OCI-LY7 (cell line): ENCODE data around the gene COLEC12. TPM values are rescaled to one million over a fixed set of nuclear protein-coding genes. Genes with fewer than 3 reads are reported as not detected.

Experiments used
- BruUV-seq: library from RNA; stranded (reverse); fragments of 400-500 nt; replicated peaks from 2 replicates; lab custom pipeline; 2021; lab: Mats Ljungman, UMichigan
- CTCF ChIA-PET: fragments of 300-600 bp; sonication (Branson Sonifier 250); formaldehyde crosslinking; loops from one replicate; lab custom pipeline; 2022; ENCODE audit warnings: antibody characterized with exemption; ENCODE audit not compliant: unreplicated experiment; lab: Charles Lee
- POLR2A ChIA-PET: fragments of 300-600 bp; sonication (Branson Sonifier 250); formaldehyde crosslinking; loops from one replicate; lab custom pipeline; 2022; ENCODE audit warnings: antibody characterized with exemption; lab: Charles Lee
- DNase-seq: peaks from one replicate; pipeline ENCODE4 v3.0.0-alpha.2; 2015; ENCODE audit warnings: low spot score
- H2AFZ ChIP-seq: fragments of 200-600 bp; sonication (generic), shearing (Covaris generic); 2 replicates; pipeline ENCODE4 v1.6.1; 2014; ENCODE audit warnings: mild to moderate bottlenecking, antibody characterized with exemption, low read length, moderate library complexity
- H3K27ac ChIP-seq: fragments of 200-600 bp; sonication (generic); 2 replicates; pipeline ENCODE4 v1.5.1; 2014; ENCODE audit warnings: mixed run types, low read depth, mild to moderate bottlenecking, moderate library complexity, low read length, inconsistent platforms; ENCODE audit not compliant: poor library complexity, severe bottlenecking
- H3K36me3 ChIP-seq: fragments of 200-600 bp; sonication (generic); 2 replicates; pipeline ENCODE4 v1.6.1; 2014; ENCODE audit warnings: mild to moderate bottlenecking, antibody characterized with exemption, low read length, moderate library complexity, mixed read lengths; ENCODE audit not compliant: insufficient read depth
- H3K4me1 ChIP-seq: fragments of 200-600 bp; sonication (generic); 2 replicates; pipeline ENCODE4 v1.5.1; 2014; ENCODE audit warnings: mild to moderate bottlenecking, low read length; ENCODE audit not compliant: insufficient read depth, poor library complexity, severe bottlenecking
- H3K4me2 ChIP-seq: fragments of 200-600 bp; sonication (generic); 2 replicates; pipeline ENCODE4 v1.6.1; 2014; ENCODE audit warnings: mild to moderate bottlenecking, low read length
- H3K4me3 ChIP-seq: fragments of 200-600 bp; sonication (generic); 2 replicates; pipeline ENCODE4 v1.5.1; 2014; ENCODE audit warnings: mild to moderate bottlenecking, low read depth, low read length; ENCODE audit not compliant: poor library complexity, severe bottlenecking
- H3K79me2 ChIP-seq: fragments of 200-600 bp; sonication (generic); 2 replicates; pipeline ENCODE4 v1.6.1; 2016; ENCODE audit warnings: low read depth, mild to moderate bottlenecking, low read length, moderate library complexity, mixed read lengths; ENCODE audit not compliant: insufficient read depth
- H3K9me2 ChIP-seq: fragments of 200-600 bp; sonication (generic); 2 replicates; pipeline ENCODE4 v1.6.1; 2016; ENCODE audit warnings: mild to moderate bottlenecking, low read length, mixed read lengths; ENCODE audit not compliant: insufficient read depth
- H3K9me3 ChIP-seq: fragments of 200-600 bp; sonication (generic); 2 replicates; pipeline ENCODE4 v1.6.1; 2014; ENCODE audit warnings: mild to moderate bottlenecking, mixed run types, low read length, mixed read lengths
- H4K20me1 ChIP-seq: fragments of 200-600 bp; sonication (generic); 2 replicates; pipeline ENCODE4 v1.6.1; 2014; ENCODE audit warnings: mild to moderate bottlenecking, antibody characterized with exemption, low read length, moderate library complexity, mixed read lengths; ENCODE audit not compliant: insufficient read depth
- CTCF ChIP-seq: fragments of 200-600 bp; sonication (generic); conservative IDR thresholded peaks from 2 replicates; pipeline ENCODE4 v1.5.1; 2014; ENCODE audit warnings: mild to moderate bottlenecking, antibody characterized with exemption, low read length, moderate library complexity, mixed read lengths
- EZH2phosphoT487 ChIP-seq: fragments of 200-600 bp; sonication (generic); IDR thresholded peaks from 2 replicates; pipeline ENCODE4 v1.6.1; 2018; ENCODE audit warnings: low read depth, borderline replicate concordance, mild to moderate bottlenecking, mixed run types, antibody characterized with exemption, low read length, moderate library complexity, mixed read lengths
- intact Hi-C: fragments of 100-400 bp; cut with micrococcal nuclease; formaldehyde crosslinking; loops from one replicate; pipeline ENCODE4 v1.10.0; 2022; ENCODE audit not compliant: unreplicated experiment
- total RNA-seq, 2 experiments: library from RNA; depleted of rRNA in 1 of 2; stranded (reverse); fragments of >200 nt in 1 of 2; shearing (Covaris generic) in 1 of 2; gene quantifications; 2 replicates each; pipeline ENCODE4 v1.2.3, GENCODE V29; 2014 to 2022

The COLEC12 gene
- total RNA-seq, 2 experiments from 2014 or later: not detected

- TF ChIP-seq CTCF: no peak
- no peak for TF ChIP-seq EZH2phosphoT487
- Histone ChIP-seq H3K36me3 (no peaks in the 10 kb centered on the region), H2AFZ (no peak overlapping the region), H3K4me3 (no peak overlapping the region), H3K4me1 (no peaks in the 10 kb centered on the region), H3K79me2 (no peaks in the 10 kb centered on the region), H3K4me2 (no peak overlapping the region), H3K9me3 (no peaks in the 10 kb centered on the region), H3K27ac (no peak overlapping the region), H3K9me2 (no peaks in the 10 kb centered on the region), H4K20me1 (no peaks in the 10 kb centered on the region)
- intact Hi-C loops: no loop called here
- BruUV-seq: no TSS peak
- no peak for DNase-seq
- POLR2A ChIA-PET: no interaction called here
- CTCF ChIA-PET: no interaction called here
Measured at GRCh38 chr18:318791-319291, 181.7 kb downstream of the COLEC12 start.

GRCh38 chr18:317618-318017 lies 182.9 kb downstream of the COLEC12 start:
- no TSS peak for BruUV-seq
- no peak for TF ChIP-seq CTCF
- no peak for TF ChIP-seq EZH2phosphoT487
- H2AFZ ChIP-seq: no peak overlapping the region
- H3K36me3 ChIP-seq: no peaks in the 10 kb centered on the region
- H4K20me1 ChIP-seq: no peaks in the 10 kb centered on the region
- no peak for DNase-seq
- H3K4me3 ChIP-seq: no peak overlapping the region
- no peaks in the 10 kb centered on the region for H3K9me2 ChIP-seq
- H3K79me2 ChIP-seq: no peaks in the 10 kb centered on the region
- no peak overlapping the region for H3K4me2 ChIP-seq
- H3K4me1 ChIP-seq: no peaks in the 10 kb centered on the region
- ChIA-PET POLR2A (no interaction called here), CTCF (no interaction called here)
- intact Hi-C loops: no loop called here
- no peak overlapping the region for H3K27ac ChIP-seq
- no peaks in the 10 kb centered on the region for H3K9me3 ChIP-seq

GRCh38 chr18:316393-316792 lies 184.1 kb downstream of the COLEC12 start:
- Histone ChIP-seq H3K36me3 (no peaks in the 10 kb centered on the region), H3K9me2 (no peaks in the 10 kb centered on the region), H3K4me2 (no peak overlapping the region), H2AFZ (no peak overlapping the region), H3K9me3 (no peaks in the 10 kb centered on the region), H3K4me1 (no peaks in the 10 kb centered on the region), H3K4me3 (no peak overlapping the region), H4K20me1 (no peaks in the 10 kb centered on the region), H3K79me2 (no peaks in the 10 kb centered on the region), H3K27ac (no peak overlapping the region)
- TF ChIP-seq CTCF (no peak), EZH2phosphoT487 (no peak)
- no TSS peak for BruUV-seq
- no peak for DNase-seq
- ChIA-PET CTCF (no interaction called here), POLR2A (interaction anchor here (0.6 to 1.2 kb wide), 2 partner anchors 13 to 301 kb away, joined by 3 read pairs; no protein-coding TSS in a partner anchor)
- intact Hi-C loops: no loop called here
